Medulla oblongata (tissue), 1 donor: ENCODE data around the gene CARHSP1.
"Not testable (repeated sequence)": the region's sequence is repeated elsewhere in the genome, so short reads cannot be mapped to it uniquely, and the experiment has no call there.

Source experiments
- DNase-seq: peaks from one replicate; pipeline ENCODE4 v3.0.0-alpha.2; 2015; ENCODE audit errors: extremely low spot score

The CARHSP1 gene

DNA sequence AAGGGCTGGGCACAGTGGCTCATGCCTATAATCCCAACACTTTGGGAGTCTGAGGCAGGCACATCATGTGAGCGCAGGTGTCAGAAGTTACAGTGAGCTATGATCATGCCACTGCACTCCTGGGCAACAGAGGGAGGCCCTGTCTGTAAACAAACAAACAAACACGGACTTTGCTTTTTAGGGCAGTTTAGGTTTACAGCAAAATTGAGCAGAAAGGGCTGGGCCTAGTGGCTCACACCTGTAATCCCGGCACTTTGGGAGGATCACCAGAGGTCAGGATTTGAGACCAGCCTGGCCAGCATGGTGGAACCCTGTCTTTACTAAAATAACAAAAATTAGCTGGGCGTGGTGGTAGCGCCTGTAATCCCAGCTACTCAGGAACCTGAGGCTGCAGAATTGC, 3.3 kb upstream of the CARHSP1 start:
- DNase-seq = no peak

DNA sequence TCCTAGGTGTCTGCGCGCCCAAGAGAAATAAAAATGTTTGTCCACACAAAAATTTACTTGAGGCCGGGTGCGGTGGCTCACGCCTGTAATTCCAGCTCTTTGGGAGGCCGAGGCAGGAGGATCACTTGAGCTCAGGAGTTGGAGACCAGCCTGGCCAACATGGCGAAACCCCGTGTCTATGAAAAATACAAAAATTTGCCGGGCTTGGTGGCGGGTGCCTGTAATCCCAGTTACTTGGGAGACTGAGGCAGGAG, 1.1 kb upstream of the CARHSP1 start:
- DNase-seq = not testable (repeated sequence)

DNA sequence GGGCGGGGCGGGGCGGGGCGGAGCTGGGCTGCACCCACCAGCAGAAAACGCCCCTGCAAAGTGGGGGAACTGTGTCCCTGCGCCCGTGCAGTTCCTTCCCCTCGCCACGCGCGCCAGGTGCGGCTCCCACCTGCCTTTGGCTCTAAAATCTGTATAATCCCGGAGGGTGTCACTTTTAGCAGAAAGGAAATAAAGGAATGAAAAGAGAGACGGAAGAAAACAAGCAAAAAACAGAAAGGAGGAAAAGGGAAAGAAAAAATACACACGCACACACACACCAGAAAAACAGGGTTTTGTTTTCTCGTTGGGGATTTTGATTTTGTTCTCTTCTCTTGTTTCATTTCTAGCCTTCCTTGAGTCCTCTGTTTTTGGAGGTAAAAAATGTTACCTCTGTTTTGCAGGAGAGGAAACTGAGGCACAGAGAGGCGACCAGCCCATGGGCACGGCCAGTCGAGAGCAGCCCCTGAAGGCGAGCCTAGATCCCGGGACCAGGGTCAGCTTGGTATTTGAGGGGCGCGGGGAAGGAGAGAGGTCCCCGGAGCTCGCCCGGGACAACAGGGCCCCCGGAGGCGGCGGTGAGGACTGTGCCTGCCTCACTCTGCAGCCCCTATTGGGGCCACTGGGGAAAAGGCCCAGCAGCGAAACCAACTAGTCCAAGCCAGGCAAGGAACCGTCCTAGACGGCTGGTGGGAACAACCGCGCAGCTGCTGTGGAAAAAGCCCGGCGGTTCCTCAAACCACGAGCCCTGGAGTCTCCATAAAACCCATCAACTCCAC, 594 bp upstream of the CARHSP1 start:
- no peak for DNase-seq

DNA sequence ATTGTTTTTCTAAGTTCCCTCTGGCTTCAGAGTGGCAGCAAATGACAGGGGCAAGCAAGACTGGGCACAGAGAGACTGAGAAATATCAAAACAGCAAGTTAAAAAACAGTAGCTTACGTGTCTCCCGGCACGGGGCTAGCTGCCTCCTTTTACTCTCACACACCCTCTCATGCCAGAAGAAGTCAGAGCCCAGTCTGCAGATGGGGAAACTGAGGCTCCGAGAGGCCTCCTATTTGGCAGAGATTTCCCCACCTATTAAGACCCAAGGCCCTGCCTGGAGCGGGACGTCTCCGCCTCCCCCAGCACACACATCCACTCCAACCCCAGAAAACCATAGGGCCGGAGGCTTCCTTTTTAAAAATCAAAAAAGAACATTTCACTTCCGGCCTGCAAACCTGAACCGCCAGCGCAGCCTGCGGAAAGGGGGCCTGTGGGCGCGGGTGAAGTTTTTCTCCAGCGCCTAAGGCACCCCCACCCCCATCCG, 832 bp downstream of the CARHSP1 start:
- DNase-seq = no peak

DNA sequence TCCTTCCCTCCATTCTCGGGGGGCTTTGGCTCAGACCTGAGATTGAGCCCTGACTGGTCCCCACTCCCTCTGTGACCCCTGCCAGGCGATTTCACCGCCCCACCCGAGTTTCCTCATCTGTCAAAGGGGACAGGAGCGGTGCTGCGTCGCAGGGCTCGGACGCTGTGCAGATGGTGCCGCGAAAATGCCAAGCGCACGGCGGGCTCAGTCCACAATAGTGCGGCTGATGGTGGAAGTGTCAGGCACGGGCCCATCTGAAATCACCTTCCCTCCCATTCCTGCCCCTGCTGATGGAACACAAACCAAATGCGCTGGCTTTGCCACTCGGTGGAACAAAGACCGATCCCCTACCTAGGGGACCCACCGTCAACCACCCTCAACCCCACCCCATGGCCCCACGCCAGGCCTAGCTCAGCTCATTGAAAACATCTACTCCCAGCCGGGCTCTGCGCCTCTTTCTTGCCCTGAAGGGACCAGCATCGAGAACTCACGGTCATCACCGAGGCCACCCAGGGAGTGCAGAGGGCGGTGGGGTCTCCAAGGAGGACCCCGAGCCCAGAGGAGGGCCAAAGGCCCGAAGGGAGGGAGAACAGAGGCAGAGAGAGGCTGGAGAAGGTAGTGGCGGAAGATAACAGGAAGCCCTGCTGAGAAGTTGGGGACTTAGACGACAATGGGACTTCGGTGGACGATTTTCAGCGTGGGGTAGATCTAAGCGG, 1.4 kb downstream of the CARHSP1 start:
- DNase-seq = no peak

DNA sequence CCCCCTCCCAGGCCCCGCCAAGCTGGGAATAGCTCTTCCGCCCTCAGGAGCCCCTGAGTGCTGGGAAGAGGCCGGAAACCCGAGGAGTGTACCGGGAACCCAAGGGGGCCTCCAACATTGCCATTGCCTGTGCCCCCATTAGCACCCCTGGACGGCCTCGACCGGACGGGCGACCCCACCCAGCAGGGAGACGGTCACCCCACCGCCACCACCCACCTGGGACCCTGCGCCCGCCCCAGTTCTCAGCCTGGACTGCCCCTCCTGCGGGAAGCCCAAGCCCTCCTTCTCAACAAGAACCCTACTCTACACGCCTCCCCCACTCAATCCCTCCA, 2.0 kb downstream of the CARHSP1 start:
- DNase-seq = no peak

DNA sequence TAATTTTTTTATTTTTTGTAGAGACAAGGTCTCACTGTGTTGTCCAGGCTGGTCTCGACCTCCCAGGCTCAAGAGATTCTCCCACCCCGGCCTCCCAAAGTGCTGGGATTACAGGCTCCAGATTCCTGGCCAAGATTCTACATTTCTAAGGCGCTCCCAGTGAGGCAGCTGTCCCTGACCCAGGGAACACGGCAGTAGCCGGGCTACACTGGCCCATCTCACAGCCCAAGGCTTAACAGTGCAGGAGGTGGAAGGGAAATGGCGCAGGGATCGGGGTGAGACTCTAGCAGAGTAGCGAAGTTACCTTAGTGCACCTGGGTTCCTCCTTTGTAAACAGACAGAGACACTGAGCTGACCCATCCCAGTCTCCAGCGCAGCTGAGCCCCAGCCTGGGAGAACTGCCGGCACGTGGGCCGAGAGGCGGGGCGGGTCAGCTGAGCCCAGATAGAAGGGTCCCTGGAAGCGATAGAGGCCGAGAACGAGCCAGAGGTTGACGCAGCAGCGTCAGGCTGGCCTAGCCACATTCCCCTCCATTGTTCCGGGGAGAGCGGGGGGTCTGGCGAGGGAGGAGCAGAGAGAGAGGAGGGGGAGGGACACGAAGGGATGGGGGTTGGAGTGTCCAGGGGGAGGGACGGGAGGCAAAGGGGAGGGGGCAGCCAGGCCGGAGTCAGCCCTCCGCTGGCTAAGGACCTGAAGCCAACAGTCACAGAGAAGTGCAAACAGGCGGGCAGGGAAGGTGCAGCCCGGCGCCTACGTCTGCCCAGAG, 2.5 kb downstream of the CARHSP1 start:
- peak; percentile 62 for DNase-seq

DNA sequence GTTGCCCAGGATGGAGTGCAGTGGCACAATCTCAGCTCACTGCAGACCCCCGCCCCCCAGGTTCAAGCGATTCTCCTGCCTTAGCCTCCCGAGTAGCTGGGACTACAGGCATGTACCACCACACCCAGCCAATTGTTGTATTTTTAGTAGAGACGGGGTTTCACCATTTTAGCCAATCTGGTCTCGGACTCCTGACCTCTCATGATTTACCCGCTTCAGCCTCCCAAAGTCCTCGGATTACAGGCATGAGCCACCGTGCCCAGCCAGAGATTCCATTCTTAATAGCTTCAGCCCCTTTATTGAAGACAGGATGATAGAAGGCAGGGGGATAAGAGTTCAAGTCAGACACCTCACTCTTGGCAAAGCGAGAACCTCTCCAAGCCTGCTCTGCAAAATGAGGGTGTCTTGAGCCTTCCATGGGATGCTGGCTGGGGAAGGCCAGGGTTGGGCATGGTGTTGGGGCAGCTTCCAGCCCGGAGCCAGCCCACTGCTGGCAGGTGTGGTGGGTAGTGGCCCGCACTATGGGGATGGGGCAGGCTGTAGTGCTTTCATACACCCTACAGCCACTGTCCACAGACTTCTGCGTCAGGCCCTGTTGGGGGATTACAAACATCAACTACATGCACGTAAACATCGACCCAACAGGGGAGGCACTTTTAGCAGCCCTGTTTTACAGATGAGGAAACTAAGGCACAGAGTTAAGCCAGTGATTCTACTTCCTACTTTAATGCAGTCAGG, 3.5 kb downstream of the CARHSP1 start:
- no peak for DNase-seq

DNA sequence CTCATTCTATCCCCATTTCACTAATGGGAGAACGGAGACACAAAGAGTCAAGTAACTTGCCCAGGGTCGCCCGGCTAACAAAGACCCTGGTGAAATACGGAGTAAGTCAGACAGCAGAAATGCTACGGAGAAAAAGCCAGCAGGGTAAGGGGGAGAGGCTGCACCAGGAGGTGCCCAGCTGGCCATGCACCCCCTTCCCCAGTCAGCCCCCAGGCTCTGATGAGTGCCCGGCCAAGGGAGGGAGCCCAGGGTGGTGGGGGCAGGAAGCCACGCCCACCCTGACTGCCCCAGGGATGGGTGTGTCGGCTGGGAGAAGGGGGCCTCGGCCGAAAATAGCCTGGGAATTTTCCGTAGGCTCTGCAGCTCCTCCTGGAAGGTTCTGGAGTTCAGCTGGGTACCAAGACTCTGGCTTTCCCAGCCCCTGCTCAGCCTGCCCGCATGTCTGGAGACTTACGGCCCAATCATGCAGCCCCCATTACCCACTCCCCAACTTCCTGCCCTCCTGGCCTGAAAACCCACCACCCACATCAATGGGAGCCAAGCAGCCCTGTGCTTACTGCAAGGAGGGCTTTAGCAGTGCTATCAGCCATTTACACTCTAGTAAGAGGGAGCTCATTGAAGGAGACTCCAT, 4.2 kb downstream of the CARHSP1 start:
- no peak for DNase-seq

DNA sequence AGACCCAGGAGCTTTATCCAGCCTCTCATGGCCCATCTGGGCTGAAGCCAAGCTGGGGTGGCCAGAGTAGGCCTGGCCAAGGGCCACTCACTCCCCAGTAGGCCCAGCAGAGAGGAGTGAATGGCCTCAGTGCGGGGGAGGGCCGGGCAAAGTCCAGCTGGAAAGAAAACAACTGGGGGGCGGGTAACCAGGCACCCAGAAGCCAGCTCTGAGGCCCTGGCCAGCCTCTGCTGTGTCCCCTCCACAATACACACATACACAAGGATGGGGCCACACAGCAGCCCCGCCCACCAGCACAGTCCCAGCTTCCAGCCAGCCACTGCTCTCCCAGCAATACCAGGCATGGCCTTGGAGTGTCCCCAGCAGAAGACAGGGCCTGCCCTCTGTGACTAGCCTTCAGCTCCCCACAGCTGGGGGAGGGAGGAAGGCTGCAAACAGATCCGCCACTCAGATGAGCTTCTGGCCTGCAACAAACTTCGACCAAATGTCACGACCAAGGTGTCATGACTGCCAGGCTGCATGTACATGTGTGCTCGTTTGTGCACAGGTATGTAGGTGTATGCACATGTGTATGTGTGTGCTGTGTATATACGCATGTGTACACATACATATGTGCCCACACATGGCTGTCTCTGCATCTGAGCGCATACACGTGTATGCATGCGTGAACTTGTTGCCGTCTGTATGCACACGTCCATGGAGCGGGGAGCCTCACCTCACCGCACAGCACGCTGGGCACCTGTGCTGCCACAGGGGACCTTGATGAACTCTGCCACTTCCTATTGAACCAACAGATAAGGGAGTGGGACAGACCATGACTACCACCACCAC, 5.0 kb downstream of the CARHSP1 start:
- DNase-seq = peak; percentile 90

DNA sequence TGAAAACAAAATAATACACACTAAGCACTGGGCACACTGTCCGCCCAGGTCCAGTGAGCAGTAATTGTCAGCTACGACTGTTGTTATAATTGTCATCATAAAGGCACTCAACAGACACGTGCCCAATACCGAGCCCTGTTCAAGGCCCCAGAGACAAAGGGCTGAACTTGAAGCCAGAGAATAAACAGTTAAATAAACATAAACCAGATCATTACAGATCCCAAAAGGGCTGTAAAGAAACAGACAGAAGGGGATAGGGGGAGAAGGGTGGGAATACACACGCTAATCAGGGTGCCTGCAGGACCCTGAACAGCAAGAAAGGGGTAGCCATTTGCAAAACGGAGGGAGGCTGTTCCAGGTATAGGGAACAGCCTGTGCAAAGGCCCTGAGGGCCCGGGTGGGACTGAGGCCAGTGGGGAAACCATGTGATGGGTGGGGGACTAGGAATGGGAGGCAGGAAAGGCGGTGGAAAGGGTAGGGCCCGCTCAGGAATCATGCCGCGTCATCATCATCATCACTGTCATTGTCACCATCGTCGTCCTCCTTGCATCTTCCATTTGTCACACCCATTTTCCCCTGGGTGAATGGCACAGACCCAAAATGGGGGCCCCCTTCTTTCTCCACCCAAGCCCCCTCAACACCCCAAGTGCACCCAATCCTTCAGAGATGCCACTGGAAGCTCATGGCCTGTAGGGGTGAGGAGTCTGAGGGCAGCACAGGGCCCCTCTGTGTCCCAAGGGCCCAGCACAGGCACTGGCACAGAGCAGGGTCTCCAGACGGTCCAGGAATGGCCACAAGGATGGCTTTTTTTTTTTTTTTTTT, 6.3 kb downstream of the CARHSP1 start:
- DNase-seq = no peak

DNA sequence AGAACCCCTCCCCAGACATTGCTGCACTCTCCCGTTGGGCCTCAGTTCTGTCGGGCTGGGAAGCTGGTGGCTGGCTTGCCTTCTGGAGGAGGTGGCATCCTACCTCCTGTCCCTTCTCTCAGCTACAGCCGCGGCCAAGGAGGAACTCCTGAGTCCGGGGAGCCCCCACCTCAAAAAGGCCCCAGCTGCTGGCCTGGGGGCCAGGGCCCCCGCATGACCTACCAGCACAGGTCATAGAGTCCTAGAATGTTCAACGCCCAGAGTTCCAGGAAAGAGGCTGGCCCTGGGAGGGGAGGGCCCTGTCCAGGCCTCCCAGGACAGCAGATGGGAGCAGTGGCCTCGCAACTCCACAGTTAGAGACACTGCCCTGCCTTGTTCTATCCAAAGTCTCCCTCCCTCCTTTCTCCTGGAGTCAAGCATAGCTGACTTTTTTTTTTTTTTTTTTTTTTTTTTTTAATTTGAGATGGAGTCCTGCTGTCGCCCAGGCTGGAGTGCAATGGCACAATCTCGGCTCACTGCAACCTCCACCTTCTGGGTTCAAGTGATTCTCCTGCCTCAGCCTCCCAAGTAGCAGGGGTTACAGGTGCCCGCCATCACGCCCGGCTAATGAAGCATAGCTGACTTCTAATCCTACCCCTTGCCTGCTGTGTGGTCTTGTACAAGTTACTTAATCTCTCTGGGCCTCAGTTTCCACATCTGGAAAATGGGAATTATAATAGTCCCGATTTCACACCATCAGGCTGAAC, 7.1 kb downstream of the CARHSP1 start:
- DNase-seq = no peak

DNA sequence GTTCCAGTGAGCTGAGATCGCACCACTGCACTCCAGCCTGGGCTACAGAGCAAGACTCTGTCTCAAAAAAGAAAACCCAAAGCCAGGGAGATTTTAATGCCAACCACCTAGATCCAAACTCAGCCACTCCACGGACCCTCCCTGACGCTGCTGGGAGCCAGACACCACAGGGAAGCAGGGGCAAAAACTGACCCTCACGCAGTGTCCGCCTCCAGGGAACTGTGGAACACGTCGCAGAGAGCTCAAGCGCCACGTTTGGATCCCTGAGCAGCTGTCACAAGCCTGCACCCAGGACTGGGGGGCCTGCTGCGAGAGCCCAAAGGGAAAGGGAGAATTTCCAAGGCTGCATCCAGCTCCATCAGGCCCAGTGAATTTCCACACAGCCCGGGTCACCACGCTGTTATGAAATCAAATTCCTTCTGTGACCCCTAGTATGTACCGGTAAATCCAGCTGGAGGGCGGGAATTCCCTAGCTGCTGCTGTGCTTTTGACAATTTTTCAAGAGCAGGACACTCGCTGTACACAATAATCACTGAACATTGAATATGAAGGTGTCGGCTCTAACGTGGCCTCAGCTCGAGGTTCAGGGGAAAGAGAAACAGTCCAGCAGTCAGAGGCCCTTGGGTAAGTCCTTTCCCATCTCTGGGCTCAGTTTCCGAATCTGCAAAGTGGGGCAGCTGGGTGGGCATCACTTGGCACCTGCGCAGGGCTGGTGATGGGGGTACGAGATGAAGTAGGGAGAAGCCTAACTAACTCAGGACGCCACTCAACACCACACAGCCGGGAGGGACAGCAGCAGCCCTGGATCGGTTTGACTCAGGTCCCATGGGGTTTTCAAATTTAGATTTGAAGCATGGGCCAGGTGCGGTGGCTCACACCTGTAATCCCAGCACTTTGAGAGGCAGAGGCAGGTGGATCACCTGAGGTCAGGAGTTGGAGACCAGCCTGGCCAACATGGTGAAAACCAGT, 8.6 kb downstream of the CARHSP1 start:
- DNase-seq = no peak

DNA sequence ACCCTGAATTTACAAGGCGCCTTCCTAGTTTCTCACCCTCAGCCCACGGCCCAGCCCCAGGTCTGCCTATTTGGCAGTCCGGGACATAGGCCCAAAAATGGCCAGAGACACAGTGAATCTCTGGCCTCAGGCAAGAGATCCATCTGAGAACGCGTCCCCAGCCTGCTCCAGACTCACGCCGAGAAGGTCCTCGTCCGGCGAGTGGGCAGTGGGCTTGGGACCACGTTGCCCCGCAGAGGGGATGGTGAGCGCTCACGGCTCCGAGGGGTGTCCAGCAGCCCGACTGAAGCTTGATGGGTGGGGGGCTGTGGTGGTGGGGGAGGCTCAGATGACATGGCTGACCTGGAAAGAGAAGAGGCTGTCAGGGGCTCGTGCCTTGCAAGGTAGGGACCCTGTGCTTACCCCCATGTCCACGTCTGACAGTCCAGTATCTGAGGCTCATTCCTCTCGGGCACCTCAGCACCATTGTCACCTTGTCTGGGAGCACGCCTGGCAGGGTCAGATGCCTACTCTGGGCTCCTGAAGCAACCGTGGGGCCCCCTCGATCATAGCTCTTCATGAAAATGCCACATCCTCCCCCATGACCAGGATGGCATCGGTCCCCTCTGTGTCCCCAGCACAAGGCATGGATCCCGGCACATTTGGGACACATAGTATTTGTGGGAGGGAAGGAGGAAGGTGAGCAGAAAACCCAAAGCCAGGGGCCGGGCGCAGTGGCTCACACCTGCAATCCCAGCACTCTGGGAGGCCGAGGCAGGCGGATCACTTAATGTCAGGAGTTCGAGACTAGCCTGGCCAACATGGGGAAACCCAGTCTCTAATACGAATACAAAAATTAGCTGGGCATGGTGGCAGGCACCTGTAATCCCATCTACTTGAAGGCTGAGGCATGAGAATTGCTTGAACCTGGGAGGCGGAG, 9.6 kb downstream of the CARHSP1 start:
- no peak for DNase-seq

DNA sequence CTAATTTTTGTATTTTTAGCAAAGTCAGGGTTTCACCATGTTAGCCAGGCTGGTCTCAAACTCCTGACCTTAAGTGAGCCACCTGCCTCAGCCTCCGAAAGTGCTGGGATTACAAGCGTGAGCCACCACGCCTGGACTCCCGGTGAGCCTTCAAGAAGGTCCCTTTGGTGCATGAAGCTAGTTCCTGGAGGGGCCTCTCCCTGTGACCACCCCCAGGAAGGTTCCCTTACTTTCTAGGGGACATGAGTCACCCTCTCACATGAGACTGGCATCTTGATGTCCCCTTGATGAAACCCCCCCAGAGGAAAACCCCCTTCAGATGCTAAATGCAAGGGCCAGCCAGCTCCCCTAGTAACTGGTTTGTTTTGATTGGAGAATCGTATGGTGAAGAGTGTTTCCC, 12.8 kb downstream of the CARHSP1 start:
- DNase-seq = no peak

DNA sequence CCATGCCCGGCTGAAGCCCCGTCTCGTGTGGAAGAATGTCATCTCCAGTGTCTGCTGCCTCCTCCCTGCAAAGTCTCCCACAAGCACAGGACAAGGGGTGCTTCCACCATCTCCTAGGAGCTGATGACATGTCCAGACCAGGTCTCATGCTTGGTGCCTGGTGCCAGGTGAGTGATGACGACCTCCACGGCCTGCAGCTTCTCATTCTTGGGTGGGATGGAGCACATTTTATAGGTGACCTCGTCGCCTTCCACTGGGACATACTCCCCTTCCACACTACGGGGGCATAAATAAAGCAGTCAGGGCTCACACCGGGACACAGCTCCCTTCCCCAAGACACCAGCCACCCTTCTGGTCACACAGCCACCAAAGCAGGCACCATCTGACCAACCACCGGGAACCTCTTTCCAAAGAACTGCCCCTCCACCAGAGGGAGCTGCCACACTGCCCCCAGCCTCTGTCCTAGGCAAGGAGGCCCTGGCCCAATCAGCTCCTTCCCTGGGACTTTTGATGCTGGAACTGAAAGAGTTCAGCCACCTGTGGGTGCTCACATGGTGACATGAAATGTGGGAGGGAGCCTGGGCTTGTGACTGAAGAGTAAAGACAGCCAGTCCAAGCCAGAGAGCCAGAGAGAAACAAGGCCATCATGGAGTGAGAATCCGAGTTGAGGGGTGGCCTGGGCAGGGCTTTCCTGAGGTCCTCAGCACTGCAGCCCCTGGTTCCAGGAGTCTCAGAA, 13.6 kb downstream of the CARHSP1 start:
- no peak for DNase-seq
